Fibroblast of villous mesenchyme (primary cell): ENCODE data around the gene TAC4. TPM values are rescaled to one million over a fixed set of nuclear protein-coding genes. Genes with fewer than 3 reads are reported as not detected.

Experiments used
- DNase-seq: peaks from one replicate; pipeline ENCODE4 v3.0.0-alpha.2; 2010; ENCODE audit warnings: low read depth
- H3K4me3 ChIP-seq: 2 replicates; pipeline ENCODE4 v1.5.1; 2011; ENCODE audit warnings: low read depth, mild to moderate bottlenecking, low read length
- CTCF ChIP-seq: IDR thresholded peaks from 2 replicates; pipeline ENCODE4 v1.5.1; 2012; ENCODE audit warnings: low read depth, mild to moderate bottlenecking, low read length; ENCODE audit not compliant: insufficient read depth
- total RNA-seq: library from RNA; depleted of rRNA; stranded (reverse); fragments of >200 nt; gene quantifications from 2 replicates; pipeline ENCODE4 v1.2.3, GENCODE V29; 2012

The TAC4 gene
- total RNA-seq, 1 donor = not detected

GRCh38 chr17:49845321-49845720, 2.5 kb downstream of the TAC4 start:
- H3K4me3 ChIP-seq = no peak overlapping the region
- TF ChIP-seq CTCF = no peak
- no peak for DNase-seq

GRCh38 chr17:49843774-49844350, 4.0 kb downstream of the TAC4 start:
- no peak for DNase-seq
- TF ChIP-seq CTCF = peak; percentile 49
- H3K4me3 ChIP-seq = no peak overlapping the region

GRCh38 chr17:49842846-49843245, 5.0 kb downstream of the TAC4 start:
- no peak for DNase-seq
- no peak for TF ChIP-seq CTCF
- H3K4me3 ChIP-seq = no peak overlapping the region

- no peak for TF ChIP-seq CTCF
- DNase-seq = no peak
- H3K4me3 ChIP-seq = no peak overlapping the region
Measured at GRCh38 chr17:49842371-49842770, 5.5 kb downstream of the TAC4 start.

GRCh38 chr17:49841548-49841947, 6.3 kb downstream of the TAC4 start:
- peak; percentile 16 for TF ChIP-seq CTCF
- no peak for DNase-seq

GRCh38 chr17:49839455-49839854, 8.4 kb downstream of the TAC4 start:
- no peak for DNase-seq
- no peak for TF ChIP-seq CTCF
- no peak overlapping the region for H3K4me3 ChIP-seq

More at GRCh38 chr17:49841548-49841947, 6.3 kb downstream of the TAC4 start:
- no peak overlapping the region for H3K4me3 ChIP-seq
